Neural progenitor cell (in vitro differentiated cells): ENCODE results near the gene ITPR3. TPM values are rescaled to one million over a fixed set of nuclear protein-coding genes. Genes with fewer than 3 reads are reported as not detected.

Experiments used
- DNase-seq: peaks from one replicate; pipeline ENCODE4 v3.0.0-alpha.2; 2016; ENCODE audit warnings: low spot score
- H2AFZ ChIP-seq: fragments of 200-600 bp; sonication (generic); replicated peaks from 2 replicates; pipeline ENCODE4 v1.6.1; 2016; ENCODE audit warnings: antibody characterized with exemption
- H3F3A ChIP-seq: fragments of 200-600 bp; sonication (generic); 2 replicates; pipeline ENCODE4 v1.6.1; 2016; ENCODE audit warnings: antibody characterized with exemption, low read depth
- H3K27ac ChIP-seq: fragments of 200-600 bp; sonication (generic); 2 replicates; pipeline ENCODE4 v1.5.1; 2016; ENCODE audit warnings: mild to moderate bottlenecking
- H3K27me3 ChIP-seq: fragments of 200-600 bp; sonication (generic); 2 replicates; pipeline ENCODE4 v1.6.1; 2016; ENCODE audit warnings: mild to moderate bottlenecking, moderate library complexity
- H3K36me3 ChIP-seq: fragments of 200-600 bp; sonication (generic); 2 replicates; pipeline ENCODE4 v1.5.1; 2016
- H3K4me1 ChIP-seq: fragments of 200-600 bp; sonication (generic); 2 replicates; pipeline ENCODE4 v1.6.1; 2016; ENCODE audit warnings: mixed run types
- H3K4me2 ChIP-seq: fragments of 200-600 bp; sonication (generic); 2 replicates; pipeline ENCODE4 v1.6.1; 2016
- H3K4me3 ChIP-seq: fragments of 200-600 bp; sonication (generic); 2 replicates; pipeline ENCODE4 v1.5.1; 2016
- H3K79me2 ChIP-seq: fragments of 200-600 bp; sonication (generic); 2 replicates; pipeline ENCODE4 v1.6.1; 2016; ENCODE audit warnings: low read depth
- H3K9ac ChIP-seq: fragments of 200-600 bp; sonication (generic); 2 replicates; pipeline ENCODE4 v1.6.1; 2016
- H3K9me3 ChIP-seq: fragments of 200-600 bp; sonication (generic); 2 replicates; pipeline ENCODE4 v1.5.1; 2016; ENCODE audit warnings: low read depth
- H4K20me1 ChIP-seq: fragments of 200-600 bp; sonication (generic); 2 replicates; pipeline ENCODE4 v1.6.1; 2016; ENCODE audit warnings: low read depth
- H3K27ac Mint-ChIP-seq: 3 replicates; pipeline ENCODE4 v1.8.0; 2021; ENCODE audit warnings: mixed read lengths
- H3K27me3 Mint-ChIP-seq: 2 replicates; pipeline ENCODE4 v1.8.0; 2022; ENCODE audit warnings: low read depth, mild to moderate bottlenecking, inconsistent platforms, moderate library complexity, mixed read lengths; ENCODE audit not compliant: insufficient read depth
- H3K36me3 Mint-ChIP-seq: 3 replicates; pipeline ENCODE4 v1.8.0; 2021; ENCODE audit warnings: mixed read lengths
- H3K4me1 Mint-ChIP-seq: 3 replicates; pipeline ENCODE4 v1.8.0; 2021; ENCODE audit warnings: mixed read lengths
- H3K4me3 Mint-ChIP-seq: 3 replicates; pipeline ENCODE4 v1.8.0; 2021; ENCODE audit warnings: mild to moderate bottlenecking, moderate library complexity, mixed read lengths
- H3K9me3 Mint-ChIP-seq: 3 replicates; pipeline ENCODE4 v1.8.0; 2020; ENCODE audit warnings: mixed read lengths
- CTCF ChIP-seq: fragments of 200-600 bp; sonication (generic); IDR thresholded peaks from 2 replicates; pipeline ENCODE4 v1.5.1; 2017; ENCODE audit warnings: antibody characterized with exemption, mild to moderate bottlenecking
- EZH2 ChIP-seq: fragments of 200-600 bp; sonication (generic); IDR thresholded peaks from 2 replicates; pipeline ENCODE4 v1.6.1; 2017; ENCODE audit warnings: antibody characterized with exemption, mild to moderate bottlenecking, moderate library complexity
- EZH2phosphoT487 ChIP-seq: fragments of 200-600 bp; sonication (generic); IDR thresholded peaks from 2 replicates; pipeline ENCODE4 v1.6.1; 2017; ENCODE audit warnings: antibody characterized with exemption
- total RNA-seq: library from RNA; depleted of rRNA; stranded (reverse); fragments of >200 nt; gene quantifications from 2 replicates; pipeline ENCODE4 v1.2.3, GENCODE V29; 2015; ENCODE audit warnings: low replicate concordance

The ITPR3 gene
- total RNA-seq, 1 donor from 2014 or later, result 1.5 TPM

- Histone ChIP-seq H3K36me3 (no peaks in the 10 kb centered on the region), H3K4me3 (no peak overlapping the region), H3K27ac (no peak overlapping the region), H3K79me2 (no peaks in the 10 kb centered on the region), H3K9me3 (no peaks in the 10 kb centered on the region), H3K27me3 (no peaks in the 10 kb centered on the region), H3K4me1 (no peaks in the 10 kb centered on the region), H3K9ac (no peak overlapping the region), H2AFZ (no peak overlapping the region), H4K20me1 (no peaks in the 10 kb centered on the region), H3K4me2 (no peak overlapping the region), H3F3A (no peaks in the 10 kb centered on the region)
- TF ChIP-seq EZH2 (no peak), CTCF (no peak), EZH2phosphoT487 (no peak)
- no peak overlapping the region for H3K4me3 Mint-ChIP-seq
- no peak for DNase-seq
- H3K4me1 Mint-ChIP-seq, result peaks cover 9% of the 10 kb centered on the region
- no peaks in the 10 kb centered on the region for H3K36me3 Mint-ChIP-seq
- no peaks in the 10 kb centered on the region for H3K9me3 Mint-ChIP-seq
- H3K27ac Mint-ChIP-seq, result no peak overlapping the region
- no peaks in the 10 kb centered on the region for H3K27me3 Mint-ChIP-seq
These were observed 42.8 kb downstream of the ITPR3 start for GRCh38 chr6:33663727-33664449.

- TF ChIP-seq CTCF, result no peak
- no peaks in the 10 kb centered on the region for H3K36me3 Mint-ChIP-seq
- no peaks in the 10 kb centered on the region for H3K9me3 ChIP-seq
- H3K4me1 Mint-ChIP-seq, result peaks cover 9% of the 10 kb centered on the region
- no peak overlapping the region for H3K27ac ChIP-seq
- H3K27me3 Mint-ChIP-seq, result no peaks in the 10 kb centered on the region
- DNase-seq, result no peak
- no peaks in the 10 kb centered on the region for H3K9me3 Mint-ChIP-seq
- no peak overlapping the region for H3K4me2 ChIP-seq
- no peaks in the 10 kb centered on the region for H3F3A ChIP-seq
- H3K4me3 ChIP-seq, result no peak overlapping the region
- no peak overlapping the region for H3K27ac Mint-ChIP-seq
- no peak overlapping the region for H3K9ac ChIP-seq
- H3K36me3 ChIP-seq, result no peaks in the 10 kb centered on the region
- H2AFZ ChIP-seq, result no peak overlapping the region
- H3K4me3 Mint-ChIP-seq, result no peak overlapping the region
- H3K27me3 ChIP-seq, result no peaks in the 10 kb centered on the region
- no peaks in the 10 kb centered on the region for H3K4me1 ChIP-seq
- H3K79me2 ChIP-seq, result no peaks in the 10 kb centered on the region
- no peaks in the 10 kb centered on the region for H4K20me1 ChIP-seq
These were observed 43.5 kb downstream of the ITPR3 start for GRCh38 chr6:33664506-33665057.

- peak; percentile 8 for TF ChIP-seq CTCF
- TF ChIP-seq EZH2, result no peak
- DNase-seq, result no peak
- Mint-ChIP-seq H3K9me3 (no peaks in the 10 kb centered on the region), H3K27me3 (no peaks in the 10 kb centered on the region), H3K27ac (no peak overlapping the region), H3K4me3 (no peak overlapping the region), H3K36me3 (no peaks in the 10 kb centered on the region), H3K4me1 (peaks cover 5% of the 10 kb centered on the region)
- H3K4me3 ChIP-seq, result no peak overlapping the region
- no peak overlapping the region for H3K4me2 ChIP-seq
- H3K9ac ChIP-seq, result no peak overlapping the region
- H2AFZ ChIP-seq, result no peak overlapping the region
- no peaks in the 10 kb centered on the region for H3K4me1 ChIP-seq
- H3K27ac ChIP-seq, result no peak overlapping the region
- H3K27me3 ChIP-seq, result no peaks in the 10 kb centered on the region
- H3K36me3 ChIP-seq, result no peaks in the 10 kb centered on the region
- H3K79me2 ChIP-seq, result no peaks in the 10 kb centered on the region
- H3F3A ChIP-seq, result no peaks in the 10 kb centered on the region
- H3K9me3 ChIP-seq, result no peaks in the 10 kb centered on the region
- H4K20me1 ChIP-seq, result no peaks in the 10 kb centered on the region
These were observed 44.8 kb downstream of the ITPR3 start for GRCh38 chr6:33665957-33666356.
